PFSK-1 (cell line): ENCODE data around the gene AKAP6.

ENCODE experiments used
- POLR2AphosphoS5 ChIP-seq: IDR thresholded peaks from 2 replicates; pipeline ENCODE4 v1.6.1; 2012; ENCODE audit warnings: low read depth, mild to moderate bottlenecking, control low read depth, low read length, moderate library complexity
- TAF1 ChIP-seq: IDR thresholded peaks from 2 replicates; pipeline ENCODE4 v1.6.1; 2012; ENCODE audit warnings: low read length, control low read depth, borderline replicate concordance; ENCODE audit not compliant: insufficient read depth

GRCh38 chr14:32470161-32470715 lies 141.1 kb downstream of the AKAP6 start:
- TF ChIP-seq POLR2AphosphoS5 (no peak), TAF1 (no peak)
